ENCODE results near the gene ST7.
"Not testable (repeated sequence)": the region's sequence is repeated elsewhere in the genome, so short reads cannot be mapped to it uniquely, and the experiment has no call there.

- TF ChIP-seq CTCF (IDR thresholded peaks at IDR 0.05; ENCODE audit: extremely low read depth in 1 of 2, insufficient read depth in 1 of 2, low read depth in 1 of 2, low read length in 2 of 2); EZH2 (IDR thresholded peaks at IDR 0.05; ENCODE audit: borderline replicate concordance, low read depth, low read length, severe bottlenecking); POLR2A (IDR thresholded peaks at IDR 0.05; ENCODE audit: low read depth, low read length); POLR2AphosphoS5 (IDR thresholded peaks at IDR 0.05; ENCODE audit: insufficient read depth, low read depth, low read length); JUN (IDR thresholded peaks at IDR 0.05; ENCODE audit: borderline replicate concordance, insufficient read depth, insufficient read length, low read depth); MAX (IDR thresholded peaks at IDR 0.05; ENCODE audit: insufficient read depth, insufficient read length); MYC (IDR thresholded peaks at IDR 0.05; ENCODE audit: low read depth, low read length); FOS (IDR thresholded peaks at IDR 0.05; ENCODE audit: borderline replicate concordance, insufficient read depth, low read length); GATA2 (IDR thresholded peaks at IDR 0.05; ENCODE audit: insufficient read depth, insufficient read length, low read depth, low read length): not testable (repeated sequence)
These were observed 77.5 kb downstream of the ST7 start for GRCh38 chr7:117030793-117031192.

Measured in endothelial cell of umbilical vein (primary cell).